ENCODE data around the gene FRMD4B.

The FRMD4B gene

DNA sequence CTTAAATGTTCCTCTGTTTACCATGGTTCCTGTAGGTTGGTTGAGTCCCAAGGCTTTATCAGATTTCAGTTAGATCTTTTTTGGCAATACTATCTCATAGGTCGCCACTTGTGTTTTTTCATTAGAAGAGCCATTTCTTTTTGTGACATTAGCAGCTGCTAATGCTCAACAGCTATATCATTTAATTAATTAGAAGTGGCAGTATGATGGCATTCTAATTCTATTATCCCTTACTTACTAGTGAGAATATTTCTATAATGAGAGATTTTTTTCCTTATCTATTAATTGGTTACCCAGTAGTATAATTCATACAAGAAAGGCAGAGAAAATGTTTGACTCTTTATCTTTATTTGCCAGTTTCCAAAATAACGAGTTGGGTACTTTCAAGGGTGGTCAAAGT, 25.2 kb downstream of the FRMD4B start:
- H3K27me3 Mint-ChIP-seq (ENCODE audit: low read depth), result peaks cover 22% of the 10 kb centered on the region
- no peaks in the 10 kb centered on the region for H3K36me3 Mint-ChIP-seq (ENCODE audit: low read depth)
- no peaks in the 10 kb centered on the region for H3K4me1 Mint-ChIP-seq (ENCODE audit: low read depth)
- peaks cover 4% of the 10 kb centered on the region for H3K9me3 Mint-ChIP-seq
- no peak overlapping the region for H3K27ac Mint-ChIP-seq
- H3K4me3 Mint-ChIP-seq, result no peak overlapping the region

DNA sequence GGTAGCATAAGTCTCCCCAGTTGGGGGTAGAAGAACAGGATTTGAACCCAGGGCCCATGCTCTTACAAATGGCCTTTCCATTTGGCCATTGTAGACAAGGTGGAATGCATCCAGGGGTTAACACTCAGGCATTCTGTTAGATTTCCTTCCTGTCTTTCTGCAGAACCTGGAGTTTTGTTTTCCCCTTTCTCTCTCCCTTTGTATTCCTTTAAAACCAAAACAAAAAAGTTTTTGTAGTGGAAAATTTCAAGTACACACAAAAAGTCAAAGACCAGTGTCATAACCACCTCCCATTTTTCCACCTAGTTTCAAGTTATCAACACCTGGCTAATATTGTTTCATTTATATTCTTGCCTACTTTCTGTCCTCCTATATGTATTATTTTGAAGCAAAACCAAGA, 26.0 kb downstream of the FRMD4B start:
- peaks cover 4% of the 10 kb centered on the region for H3K9me3 Mint-ChIP-seq
- no peak overlapping the region for H3K27ac Mint-ChIP-seq
- H3K4me3 Mint-ChIP-seq, result no peak overlapping the region
- H3K4me1 Mint-ChIP-seq (ENCODE audit: low read depth), result no peaks in the 10 kb centered on the region
- H3K27me3 Mint-ChIP-seq (ENCODE audit: low read depth), result peaks cover 22% of the 10 kb centered on the region
- no peaks in the 10 kb centered on the region for H3K36me3 Mint-ChIP-seq (ENCODE audit: low read depth)

DNA sequence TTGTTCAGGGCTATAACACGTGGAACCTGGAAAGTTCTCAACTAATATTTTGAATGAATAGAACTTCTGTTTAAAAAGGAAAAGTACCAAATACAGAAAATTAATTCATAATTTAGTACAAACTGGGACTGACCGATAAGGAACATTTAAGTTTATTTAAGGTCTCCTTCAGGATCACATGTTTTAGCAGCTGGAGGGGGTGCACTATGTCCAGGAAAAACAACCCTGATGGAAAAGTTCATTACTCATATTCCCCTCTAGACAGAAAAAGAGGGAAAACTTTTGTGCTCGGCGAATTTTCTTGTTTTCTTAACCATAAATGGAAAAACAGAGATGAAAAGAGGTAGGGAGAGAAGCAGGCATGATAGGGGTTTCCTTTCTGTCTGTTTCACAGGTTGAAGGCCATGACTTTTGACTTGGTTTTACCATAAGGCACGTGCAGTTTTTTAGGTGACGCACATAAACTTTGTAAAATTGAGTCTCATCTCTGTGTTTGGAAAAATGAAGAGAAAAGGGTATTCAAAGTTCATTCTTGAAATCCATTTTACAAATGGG, 26.5 kb downstream of the FRMD4B start:
- Mint-ChIP-seq H3K27ac (no peak overlapping the region), H3K4me3 (no peak overlapping the region), H3K36me3 (ENCODE audit: low read depth) (no peaks in the 10 kb centered on the region), H3K9me3 (peaks cover 4% of the 10 kb centered on the region), H3K4me1 (ENCODE audit: low read depth) (peaks cover 2% of the 10 kb centered on the region), H3K27me3 (ENCODE audit: low read depth) (peaks cover 27% of the 10 kb centered on the region)

DNA sequence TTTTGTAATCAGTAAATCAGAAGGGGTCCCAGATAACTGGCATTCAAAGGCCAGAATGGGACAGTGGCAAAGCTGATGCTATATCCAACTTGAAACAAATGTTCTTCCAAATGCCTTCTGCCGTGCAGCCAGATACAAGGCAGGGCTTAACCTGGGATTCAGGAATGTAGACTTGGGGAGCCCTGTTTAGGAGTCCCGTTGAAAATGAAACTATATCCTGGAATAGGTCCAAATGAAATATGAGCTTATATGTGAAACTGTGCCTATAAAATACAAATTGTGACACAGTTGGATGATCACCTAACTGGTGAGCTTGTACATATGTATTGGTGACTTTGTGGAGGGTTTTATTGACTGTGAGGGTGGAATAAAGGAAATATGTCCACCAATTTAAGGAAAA, 28.7 kb downstream of the FRMD4B start:
- Mint-ChIP-seq H3K27me3 (ENCODE audit: low read depth) (peaks cover 36% of the 10 kb centered on the region), H3K4me1 (ENCODE audit: low read depth) (peaks cover 17% of the 10 kb centered on the region), H3K36me3 (ENCODE audit: low read depth) (no peaks in the 10 kb centered on the region), H3K27ac (no peak overlapping the region), H3K9me3 (peaks cover 4% of the 10 kb centered on the region), H3K4me3 (no peak overlapping the region)

DNA sequence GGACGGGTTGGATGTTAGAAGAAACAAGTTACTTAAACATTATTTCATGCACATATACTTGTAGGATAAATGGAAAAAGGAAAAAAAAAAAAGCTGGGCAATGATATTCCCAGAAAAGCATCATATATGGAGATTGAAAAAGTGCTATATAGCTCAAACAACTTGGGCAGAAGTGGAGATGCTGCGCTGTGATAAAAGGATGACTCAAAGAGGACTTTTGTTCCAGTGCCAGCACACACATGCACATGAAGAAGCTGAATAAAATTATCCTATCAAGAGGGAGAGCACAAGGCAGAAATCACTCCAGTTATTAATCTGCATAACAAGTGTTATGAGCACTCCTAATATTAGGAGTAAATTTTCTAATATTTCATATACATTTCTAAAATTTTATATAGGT, 30.9 kb downstream of the FRMD4B start:
- Mint-ChIP-seq H3K36me3 (ENCODE audit: low read depth) (no peaks in the 10 kb centered on the region), H3K9me3 (peaks cover 4% of the 10 kb centered on the region), H3K27ac (no peak overlapping the region), H3K27me3 (ENCODE audit: low read depth) (peaks cover 24% of the 10 kb centered on the region), H3K4me3 (no peak overlapping the region), H3K4me1 (ENCODE audit: low read depth) (peaks cover 19% of the 10 kb centered on the region)

DNA sequence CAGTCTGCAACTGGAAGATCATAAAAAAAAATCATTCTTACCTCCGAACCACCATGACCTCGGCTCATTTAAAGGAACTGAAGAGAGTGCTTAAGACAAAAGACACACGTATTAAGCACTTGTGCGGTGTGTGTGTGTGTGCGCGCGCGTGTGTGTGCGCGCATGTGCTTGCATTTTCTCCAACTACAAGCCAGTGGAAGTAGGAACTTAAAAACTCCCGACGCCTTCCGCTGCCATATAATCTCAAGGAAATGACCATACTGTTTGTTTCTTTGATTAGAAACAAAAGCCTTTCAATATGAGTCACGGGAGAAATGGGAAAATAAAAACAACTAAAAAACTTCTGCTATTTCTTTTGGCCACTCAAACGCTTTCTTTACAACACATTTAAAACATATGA, 32.4 kb downstream of the FRMD4B start:
- peak overlapping the region; percentile 73 for H3K4me3 Mint-ChIP-seq
- H3K9me3 Mint-ChIP-seq, result no peaks in the 10 kb centered on the region
- H3K27me3 Mint-ChIP-seq (ENCODE audit: low read depth), result peaks cover 31% of the 10 kb centered on the region
- H3K27ac Mint-ChIP-seq, result no peak overlapping the region
- H3K4me1 Mint-ChIP-seq (ENCODE audit: low read depth), result peaks cover 19% of the 10 kb centered on the region
- no peaks in the 10 kb centered on the region for H3K36me3 Mint-ChIP-seq (ENCODE audit: low read depth)

DNA sequence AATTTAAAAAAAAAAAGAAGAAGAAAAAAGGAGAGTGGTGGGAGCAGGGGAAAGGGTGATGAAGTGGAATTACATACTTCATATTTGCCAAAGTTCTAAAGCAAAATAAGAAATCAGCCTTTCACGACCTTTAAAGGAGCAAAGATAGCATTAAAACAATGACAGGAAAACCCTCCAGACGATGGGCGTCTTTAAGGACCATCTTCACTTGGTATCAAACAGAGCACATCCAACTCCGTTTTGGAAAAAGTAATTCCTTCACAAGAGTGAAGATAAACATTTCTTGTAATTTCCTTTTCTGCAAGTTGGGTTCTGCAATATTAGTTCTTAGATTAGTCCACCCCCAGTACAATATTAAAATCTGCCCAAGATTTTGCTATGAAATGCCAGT, 32.8 kb downstream of the FRMD4B start:
- Mint-ChIP-seq H3K36me3 (ENCODE audit: low read depth) (no peaks in the 10 kb centered on the region), H3K9me3 (no peaks in the 10 kb centered on the region), H3K4me3 (peak overlapping the region; percentile 73), H3K27ac (no peak overlapping the region), H3K27me3 (ENCODE audit: low read depth) (peaks cover 34% of the 10 kb centered on the region), H3K4me1 (ENCODE audit: low read depth) (peaks cover 19% of the 10 kb centered on the region)

DNA sequence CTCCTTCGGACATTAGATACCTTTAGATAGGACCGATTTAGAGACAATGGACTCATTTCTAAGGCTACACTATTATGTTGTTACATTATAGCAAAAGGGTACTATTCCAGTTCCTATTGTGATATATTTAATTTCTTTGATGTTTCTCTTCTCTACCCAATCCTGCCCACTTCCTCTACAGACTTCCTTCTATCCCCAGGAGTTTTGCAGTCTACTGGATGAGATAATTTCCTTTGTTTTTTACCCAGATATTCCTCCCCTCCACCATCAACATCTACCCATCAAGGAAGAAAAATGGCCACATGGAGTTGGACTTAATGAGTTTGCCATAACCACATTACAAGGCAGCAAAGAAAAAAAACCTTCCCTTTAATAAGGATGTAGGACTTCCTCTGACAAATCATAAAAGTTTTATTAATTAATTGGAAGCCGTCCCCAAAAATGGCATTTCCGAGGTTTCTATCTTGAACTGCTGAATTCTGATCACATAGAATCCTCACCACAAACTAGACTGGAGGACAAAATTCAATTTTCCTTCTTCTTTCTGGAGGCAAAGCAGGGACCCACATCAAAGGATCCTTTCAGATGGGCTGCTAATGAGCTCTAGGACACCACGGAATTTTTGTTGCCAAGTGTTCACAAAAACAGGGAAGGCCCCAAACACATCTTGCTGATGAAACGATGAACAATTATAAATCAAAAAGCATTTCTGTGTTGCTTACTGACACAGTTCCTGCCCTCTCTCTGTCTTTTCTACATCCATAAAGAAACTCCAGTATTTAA, 33.4 kb downstream of the FRMD4B start:
- no peak overlapping the region for H3K27ac Mint-ChIP-seq
- no peaks in the 10 kb centered on the region for H3K36me3 Mint-ChIP-seq (ENCODE audit: low read depth)
- H3K4me3 Mint-ChIP-seq, result no peak overlapping the region
- H3K27me3 Mint-ChIP-seq (ENCODE audit: low read depth), result peaks cover 40% of the 10 kb centered on the region
- H3K9me3 Mint-ChIP-seq, result peaks cover 1% of the 10 kb centered on the region
- peaks cover 19% of the 10 kb centered on the region for H3K4me1 Mint-ChIP-seq (ENCODE audit: low read depth)

DNA sequence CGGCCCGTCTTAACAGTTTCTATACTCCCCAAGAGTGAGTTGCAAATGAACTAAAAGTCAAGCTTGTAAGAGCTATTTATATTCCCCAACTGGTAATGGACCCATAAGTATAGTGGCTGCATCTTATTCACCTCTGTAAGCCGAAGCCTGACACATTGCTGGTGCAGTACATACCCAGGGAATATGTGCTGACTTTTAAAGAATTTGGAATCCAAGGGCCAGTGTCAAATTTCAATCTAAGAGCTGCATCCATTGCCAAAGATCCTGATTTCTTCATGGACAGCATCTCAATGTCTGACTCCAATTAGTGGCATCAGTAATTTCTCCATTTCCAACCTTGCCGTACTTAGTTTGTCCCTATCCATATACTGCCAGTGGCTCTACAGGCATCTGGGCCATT, 42.0 kb downstream of the FRMD4B start:
- Mint-ChIP-seq H3K27me3 (ENCODE audit: low read depth) (peaks cover 26% of the 10 kb centered on the region), H3K27ac (no peak overlapping the region), H3K4me3 (no peak overlapping the region)

DNA sequence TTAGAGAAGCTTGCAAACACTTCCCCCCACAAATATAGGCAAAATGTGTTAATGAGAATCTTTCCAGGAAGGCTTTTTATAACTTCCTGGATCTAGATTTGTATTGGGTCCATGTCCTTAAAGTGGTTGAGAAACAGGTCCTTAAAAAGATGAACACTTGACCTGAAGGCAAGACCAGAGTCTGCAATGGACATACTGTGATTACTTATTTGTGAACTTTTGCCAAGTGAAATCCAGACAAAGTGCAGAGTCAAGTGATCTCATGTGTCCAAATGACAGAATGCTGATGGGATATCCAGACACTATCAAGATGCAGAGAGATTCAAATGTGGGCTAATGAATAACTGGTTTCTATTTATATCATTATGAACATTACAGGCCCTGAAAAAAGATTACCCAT, 43.8 kb downstream of the FRMD4B start:
- H3K4me3 Mint-ChIP-seq, result no peak overlapping the region
- H3K27ac Mint-ChIP-seq, result no peak overlapping the region
- peaks cover 10% of the 10 kb centered on the region for H3K27me3 Mint-ChIP-seq (ENCODE audit: low read depth)
- peaks cover 4% of the 10 kb centered on the region for H3K9me3 Mint-ChIP-seq
- peaks cover 2% of the 10 kb centered on the region for H3K36me3 Mint-ChIP-seq (ENCODE audit: low read depth)
- H3K4me1 Mint-ChIP-seq (ENCODE audit: low read depth), result peaks cover 2% of the 10 kb centered on the region

More for the DNA sequence above, 42.0 kb downstream of the FRMD4B start:
- Mint-ChIP-seq H3K4me1 (ENCODE audit: low read depth) (peaks cover 2% of the 10 kb centered on the region), H3K36me3 (ENCODE audit: low read depth) (peaks cover 2% of the 10 kb centered on the region), H3K9me3 (peaks cover 9% of the 10 kb centered on the region)

DNA sequence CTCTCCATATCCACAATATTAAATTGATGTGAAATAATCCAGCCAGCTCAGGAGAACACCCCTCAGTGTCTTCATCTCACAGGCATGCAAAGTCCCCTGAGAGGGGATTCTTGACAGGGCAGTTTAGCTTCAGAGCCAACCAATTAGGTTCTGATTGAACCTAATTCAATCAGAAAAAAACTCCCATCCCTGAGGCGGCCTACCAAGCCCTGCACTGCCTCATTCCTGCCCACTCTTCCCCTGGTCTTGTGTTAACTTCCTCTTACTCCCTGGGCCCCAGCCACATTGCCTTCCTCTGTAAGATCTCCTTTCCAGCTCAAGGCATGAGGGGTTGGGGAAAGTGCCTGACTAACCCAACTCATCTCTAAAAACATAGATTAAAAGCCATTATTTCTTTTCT, 46.1 kb downstream of the FRMD4B start:
- H3K9me3 Mint-ChIP-seq, result peaks cover 5% of the 10 kb centered on the region
- H3K36me3 Mint-ChIP-seq (ENCODE audit: low read depth), result peaks cover 2% of the 10 kb centered on the region
- H3K27me3 Mint-ChIP-seq (ENCODE audit: low read depth), result peaks cover 3% of the 10 kb centered on the region
- peaks cover 2% of the 10 kb centered on the region for H3K4me1 Mint-ChIP-seq (ENCODE audit: low read depth)
- no peak overlapping the region for H3K27ac Mint-ChIP-seq
- no peak overlapping the region for H3K4me3 Mint-ChIP-seq

DNA sequence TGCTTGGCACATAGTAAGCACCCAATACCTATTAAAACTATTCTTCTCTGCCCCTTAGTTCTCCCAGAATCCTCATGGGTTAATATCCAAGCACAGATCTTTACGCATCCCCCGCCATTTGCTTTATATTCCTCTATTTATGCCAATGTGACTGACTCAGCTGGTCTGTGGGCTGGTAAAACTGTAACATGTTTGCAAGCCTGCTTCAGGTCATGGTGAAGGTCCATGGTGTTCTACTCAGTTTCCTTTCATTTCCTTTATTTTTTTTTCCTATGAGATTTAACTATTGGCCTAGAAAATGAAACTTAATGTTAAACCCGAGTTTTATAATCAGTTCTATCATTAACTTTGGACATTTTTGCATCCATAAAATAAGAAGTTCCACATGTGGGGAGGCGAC, 47.0 kb downstream of the FRMD4B start:
- H3K27me3 Mint-ChIP-seq (ENCODE audit: low read depth), result no peaks in the 10 kb centered on the region
- peaks cover 2% of the 10 kb centered on the region for H3K4me1 Mint-ChIP-seq (ENCODE audit: low read depth)
- H3K27ac Mint-ChIP-seq, result no peak overlapping the region
- peaks cover 5% of the 10 kb centered on the region for H3K9me3 Mint-ChIP-seq
- H3K36me3 Mint-ChIP-seq (ENCODE audit: low read depth), result peaks cover 2% of the 10 kb centered on the region
- no peak overlapping the region for H3K4me3 Mint-ChIP-seq

DNA sequence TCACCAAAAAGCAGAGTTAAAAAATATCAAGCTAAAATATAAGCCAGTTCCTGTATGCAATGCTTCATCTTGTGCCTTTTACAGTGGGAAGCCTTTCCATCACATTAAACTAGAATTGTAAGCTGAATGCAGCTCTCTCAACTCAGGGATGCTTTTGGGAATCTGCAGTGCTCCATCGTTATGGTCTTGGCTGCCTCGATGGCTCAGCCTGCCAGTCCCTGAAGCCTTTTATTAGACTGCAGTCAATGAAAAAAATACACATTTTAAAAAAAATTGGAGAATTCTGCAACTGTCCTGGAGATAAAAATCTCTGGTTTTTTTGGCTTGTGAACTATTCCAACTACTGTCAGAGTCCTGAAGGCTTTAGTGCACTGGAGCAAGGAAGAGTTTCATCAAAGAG, 53.0 kb downstream of the FRMD4B start:
- H3K4me3 Mint-ChIP-seq, result no peak overlapping the region
- H3K27me3 Mint-ChIP-seq (ENCODE audit: low read depth), result peaks cover 5% of the 10 kb centered on the region

DNA sequence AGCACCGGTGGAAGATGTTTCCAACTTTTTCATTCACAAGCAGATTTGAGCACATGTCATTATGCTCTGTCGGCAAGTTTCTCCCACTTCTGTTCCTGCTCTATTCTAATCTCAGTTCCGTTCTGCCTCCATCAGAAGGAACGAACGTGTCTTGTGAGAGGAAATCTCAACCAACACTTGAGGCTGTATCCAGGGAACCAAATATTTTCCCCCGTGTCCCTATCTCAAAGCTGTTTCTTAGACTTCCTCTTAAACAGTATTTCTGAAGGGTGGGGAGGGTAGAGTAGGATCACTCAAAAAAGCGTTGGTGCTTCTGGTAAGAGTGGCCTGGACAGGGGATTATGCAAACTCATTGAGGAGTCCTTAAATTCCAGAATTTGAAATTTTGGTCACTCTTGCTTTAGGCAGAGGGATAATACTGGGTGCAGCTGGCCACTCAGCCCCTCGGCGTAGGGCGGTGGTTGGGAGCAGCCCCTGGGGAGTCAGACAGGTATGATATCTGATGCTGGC, 54.9 kb downstream of the FRMD4B start:
- Mint-ChIP-seq H3K4me3 (no peak overlapping the region), H3K4me1 (ENCODE audit: low read depth) (peaks cover 28% of the 10 kb centered on the region), H3K9me3 (peaks cover under 1% of the 10 kb centered on the region), H3K27me3 (ENCODE audit: low read depth) (peaks cover 5% of the 10 kb centered on the region), H3K27ac (no peak overlapping the region), H3K36me3 (ENCODE audit: low read depth) (peaks cover 4% of the 10 kb centered on the region)

More for the DNA sequence above, 53.0 kb downstream of the FRMD4B start:
- peaks cover 10% of the 10 kb centered on the region for H3K4me1 Mint-ChIP-seq (ENCODE audit: low read depth)
- no peak overlapping the region for H3K27ac Mint-ChIP-seq
- peaks cover 2% of the 10 kb centered on the region for H3K36me3 Mint-ChIP-seq (ENCODE audit: low read depth)
- H3K9me3 Mint-ChIP-seq, result peaks cover 5% of the 10 kb centered on the region

DNA sequence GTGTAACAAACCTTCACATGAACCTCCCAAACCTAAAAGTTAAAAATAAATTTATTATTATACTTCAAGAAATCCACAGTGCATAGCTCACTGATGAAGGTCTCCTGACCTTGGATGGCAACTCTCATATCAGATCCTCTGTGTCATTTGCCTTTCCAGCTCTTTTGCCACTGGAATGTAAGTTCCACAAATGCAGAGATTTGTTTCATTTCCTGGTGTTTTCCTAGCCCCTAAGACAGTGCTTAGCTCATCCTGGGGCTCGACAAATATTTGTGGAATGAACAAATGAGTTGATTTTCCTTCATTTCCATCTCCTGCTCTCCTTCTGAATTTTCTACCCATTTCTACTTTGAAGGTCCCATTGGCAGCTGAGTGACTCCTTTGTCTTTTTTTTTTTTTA, 56.0 kb downstream of the FRMD4B start:
- peaks cover 32% of the 10 kb centered on the region for H3K4me1 Mint-ChIP-seq (ENCODE audit: low read depth)
- H3K4me3 Mint-ChIP-seq, result no peak overlapping the region
- H3K27ac Mint-ChIP-seq, result no peak overlapping the region
- peaks cover 5% of the 10 kb centered on the region for H3K27me3 Mint-ChIP-seq (ENCODE audit: low read depth)
- peaks cover 4% of the 10 kb centered on the region for H3K36me3 Mint-ChIP-seq (ENCODE audit: low read depth)
- H3K9me3 Mint-ChIP-seq, result no peaks in the 10 kb centered on the region

Data from T-helper 1 cell treated with Interleukin-12 subunit alpha and Interleukin-12 subunit beta and Interleukin-4 antibody, amounts not matched to agents 30 μg/mL and 1 μg/mL, for 36 hours (primary cell).